Common myeloid progenitor, CD34-positive (primary cell): ENCODE measurements around the gene SLC12A5.
A peak's percentile ranks its signal among the peaks of the same experiment; 100 is the strongest.
"Not testable (repeated sequence)": the region's sequence is repeated elsewhere in the genome, so short reads cannot be mapped to it uniquely, and the experiment has no call there.

ENCODE experiments used
- CTCF ChIA-PET: fragments of 350-600 bp; sonication (Branson Sonifier 250); formaldehyde crosslinking; loops from one replicate; lab custom pipeline; 2021; ENCODE audit warnings: antibody characterized with exemption; lab: Charles Lee
- POLR2A ChIA-PET: fragments of 350-600 bp; sonication (Branson Sonifier 250); formaldehyde crosslinking; loops from one replicate; lab custom pipeline; 2021; ENCODE audit warnings: antibody characterized with exemption; lab: Charles Lee
- DNase-seq, 3 donors: peaks; one replicate each; pipeline versions ENCODE4 v3.0.0 to v3.0.0-alpha.2; 2013
- H3K27ac ChIP-seq, 2 experiments: 1 replicate in 1 of 2; 2 replicates in 1 of 2; pipeline ENCODE4 v1.7.0; 2013; ENCODE audit warnings: inconsistent platforms in 2 of 2, low read length in 2 of 2, mild to moderate bottlenecking in 2 of 2, low read depth in 1 of 2, moderate library complexity in 1 of 2; ENCODE audit not compliant: severe bottlenecking in 2 of 2, insufficient read depth in 1 of 2, poor library complexity in 1 of 2
- H3K27me3 ChIP-seq, 5 experiments: replicated peaks in 2 of 5; 1 replicate in 3 of 5; 2 replicates in 2 of 5; pipeline versions ENCODE4 v1.6.1 to v1.7.0; 2013; ENCODE audit warnings: low read length in 4 of 5, mild to moderate bottlenecking in 2 of 5, moderate library complexity in 2 of 5, inconsistent platforms in 1 of 5; ENCODE audit not compliant: insufficient read depth in 5 of 5, control insufficient read depth in 4 of 5
- H3K36me3 ChIP-seq, 4 experiments: 1 replicate in 2 of 4; 2 replicates in 2 of 4; pipeline versions ENCODE4 v1.6.1 to v1.7.0; 2013; ENCODE audit warnings: low read length in 3 of 4, control low read depth in 1 of 4, mild to moderate bottlenecking in 1 of 4; ENCODE audit not compliant: control insufficient read depth in 4 of 4, insufficient read depth in 4 of 4
- H3K4me1 ChIP-seq, 4 experiments: 1 replicate in 3 of 4; 2 replicates in 1 of 4; pipeline versions ENCODE4 v1.6.1 to v1.7.1; 2013; ENCODE audit warnings: low read length in 3 of 4, mild to moderate bottlenecking in 3 of 4, control low read depth in 1 of 4, inconsistent platforms in 1 of 4, moderate library complexity in 1 of 4; ENCODE audit not compliant: control insufficient read depth in 4 of 4, insufficient read depth in 4 of 4; ENCODE audit errors: control extremely low read depth in 1 of 4
- H3K4me3 ChIP-seq, 7 experiments: 1 replicate in 4 of 7; 2 replicates in 3 of 7; pipeline versions ENCODE4 v1.5.1 to v1.7.0; 2013; ENCODE audit warnings: mild to moderate bottlenecking in 7 of 7, low read length in 6 of 7, moderate library complexity in 6 of 7, inconsistent platforms in 2 of 7, low read depth in 2 of 7, control low read depth in 1 of 7; ENCODE audit not compliant: insufficient read depth in 4 of 7, control insufficient read depth in 1 of 7; ENCODE audit errors: extremely low read depth in 1 of 7
- H3K9me3 ChIP-seq, 5 experiments: 1 replicate in 4 of 5; 2 replicates in 1 of 5; pipeline versions ENCODE4 v1.6.1 to v1.7.1; 2013; ENCODE audit warnings: low read length in 4 of 5, mild to moderate bottlenecking in 2 of 5, inconsistent platforms in 1 of 5, low read depth in 1 of 5, moderate library complexity in 1 of 5; ENCODE audit not compliant: control insufficient read depth in 4 of 5, insufficient read depth in 2 of 5; ENCODE audit errors: control extremely low read depth in 1 of 5
- WGBS: methylation state at CpG from one replicate; pipeline ENCODE4 v1.1.5; 2013; ENCODE audit not compliant: insufficient coverage; 5-methylcytosine and 5-hydroxymethylcytosine counted together

Gene SLC12A5

GRCh38 chr20:45991616-45992015, 37.4 kb upstream of the SLC12A5 start:
- peaks cover 3 to 7% (median 5%) of the 10 kb centered on the region in 4 experiments for H3K4me1 ChIP-seq
- ChIA-PET CTCF (interaction anchor here (1.3 to 42.1 kb wide), 2 partner anchors 9 to 13 kb away, joined by 4 to 656 read pairs; partner anchors contain the start of gene MMP9), POLR2A (no interaction called here)
- no peak overlapping the region for H3K4me3 ChIP-seq
- H3K27me3 ChIP-seq, result peaks cover 0 to 21% (median 6%) of the 10 kb centered on the region in 5 experiments
- no peak overlapping the region for H3K27ac ChIP-seq
- H3K36me3 ChIP-seq, result no peaks in the 10 kb centered on the region
- WGBS, result 95% methylated on average over 3 of the region's 3 CpGs
- DNase-seq, result no peak
- no peaks in the 10 kb centered on the region for H3K9me3 ChIP-seq

- peaks cover 0 to 29% (median 15%) of the 10 kb centered on the region in 5 experiments for H3K27me3 ChIP-seq
- ChIA-PET CTCF (interaction anchor here (22.3 to 42.1 kb wide), 2 partner anchors 8 to 11 kb away, joined by 656 read pairs; partner anchors contain the start of genes MMP9 and ZNF335), POLR2A (interaction anchor here (0.6 kb wide), 1 partner anchor 324 kb away, joined by 3 read pairs; no protein-coding TSS in a partner anchor)
- 64% methylated on average over 4 of the region's 12 CpGs for WGBS
- peaks cover 3 to 15% (median 9%) of the 10 kb centered on the region in 4 experiments for H3K4me1 ChIP-seq
- DNase-seq, result peak in 1 of 3 donors; percentile 36
- H3K9me3 ChIP-seq, result no peaks in the 10 kb centered on the region
- no peak overlapping the region for H3K27ac ChIP-seq
- H3K36me3 ChIP-seq, result no peaks in the 10 kb centered on the region
- no peak overlapping the region for H3K4me3 ChIP-seq
Measured at GRCh38 chr20:45993197-45993951, 35.6 kb upstream of the SLC12A5 start.

- Histone ChIP-seq H3K27me3 (peaks cover 0 to 36% (median 16%) of the 10 kb centered on the region in 5 experiments), H3K9me3 (no peaks in the 10 kb centered on the region), H3K27ac (no peak overlapping the region), H3K4me1 (peaks cover 6 to 25% (median 17%) of the 10 kb centered on the region in 4 experiments), H3K36me3 (no peaks in the 10 kb centered on the region), H3K4me3 (no peak overlapping the region)
- ChIA-PET CTCF (interaction anchor here (22.3 to 42.1 kb wide), 2 partner anchors 9 to 10 kb away, joined by 656 read pairs; partner anchors contain the start of genes MMP9 and ZNF335), POLR2A (interaction anchor here (0.6 to 0.9 kb wide), 2 partner anchors 18 to 94 kb away, joined by 3 to 4 read pairs; no protein-coding TSS in a partner anchor)
- DNase-seq, result peak in 1 of 3 donors; percentile 43
- 70% methylated on average over 9 of the region's 9 CpGs for WGBS
Measured at GRCh38 chr20:45994761-45995493, 34.1 kb upstream of the SLC12A5 start.

- ChIA-PET POLR2A (interaction anchor here (0.9 kb wide), 1 partner anchor 18 kb away, joined by 3 read pairs; no protein-coding TSS in a partner anchor), CTCF (interaction anchor here (22.3 to 42.1 kb wide), 2 partner anchors 9 to 10 kb away, joined by 656 read pairs; partner anchors contain the start of genes MMP9 and ZNF335)
- DNase-seq, H3K9me3 ChIP-seq, H3K4me3 ChIP-seq, H3K36me3 ChIP-seq, H3K27ac ChIP-seq: not testable (repeated sequence)
- peaks cover 0 to 43% (median 20%) of the 10 kb centered on the region in 5 experiments for H3K27me3 ChIP-seq
- WGBS, result 95% methylated on average over 5 of the region's 6 CpGs
- peaks cover 6 to 30% (median 19%) of the 10 kb centered on the region in 4 experiments for H3K4me1 ChIP-seq
Measured at GRCh38 chr20:45995495-45996097, 33.4 kb upstream of the SLC12A5 start.

- H3K27ac ChIP-seq, result no peak overlapping the region
- H3K4me1 ChIP-seq, result peaks cover 6 to 35% (median 20%) of the 10 kb centered on the region in 4 experiments
- WGBS, result 56% methylated on average over 3 of the region's 3 CpGs
- no peaks in the 10 kb centered on the region for H3K36me3 ChIP-seq
- DNase-seq, result no peak
- no peaks in the 10 kb centered on the region for H3K9me3 ChIP-seq
- peaks cover 0 to 55% (median 27%) of the 10 kb centered on the region in 5 experiments for H3K27me3 ChIP-seq
- CTCF ChIA-PET, result interaction anchor here (0.9 to 42.1 kb wide), 4 partner anchors 7 to 81 kb away, joined by 3 to 656 read pairs (median 330); partner anchors contain the start of genes MMP9 and ZNF335
- no peak overlapping the region for H3K4me3 ChIP-seq
- POLR2A ChIA-PET, result no interaction called here
Measured at GRCh38 chr20:45997187-45997586, 31.8 kb upstream of the SLC12A5 start.

GRCh38 chr20:45998337-45998736, 30.7 kb upstream of the SLC12A5 start:
- no peak overlapping the region for H3K4me3 ChIP-seq
- ChIA-PET POLR2A (no interaction called here), CTCF (interaction anchor here (1.1 to 42.1 kb wide), 4 partner anchors 6 to 88 kb away, joined by 3 to 656 read pairs (median 331); partner anchors contain the start of genes MMP9 and ZNF335)
- H3K9me3 ChIP-seq, result no peaks in the 10 kb centered on the region
- WGBS, result 0% methylated on average over 1 of the region's 2 CpGs
- H3K27me3 ChIP-seq, result peaks cover 0 to 60% (median 30%) of the 10 kb centered on the region in 5 experiments
- H3K36me3 ChIP-seq, result no peaks in the 10 kb centered on the region
- DNase-seq, result peak in 2 of 3 donors; percentile 88
- peaks cover 6 to 37% (median 20%) of the 10 kb centered on the region in 4 experiments for H3K4me1 ChIP-seq
- H3K27ac ChIP-seq, result no peak overlapping the region
